DND-41 (cell line): Measurements from ENCODE around the gene DDO.

ENCODE experiments used
- ATAC-seq: fragments of 200-7000 bp; cut with Tn5 transposase; 3 replicates; pipeline ENCODE4 v1.9.1; 2021; ENCODE audit warnings: low read depth; ENCODE audit not compliant: insufficient read depth
- DNase-seq: peaks from one replicate; pipeline ENCODE4 v3.0.0-alpha.2; 2020
- H2AFZ ChIP-seq: 2 replicates; pipeline ENCODE4 v1.6.0; 2012; ENCODE audit warnings: low read depth, low read length
- H3K27ac ChIP-seq: 2 replicates; pipeline ENCODE4 v1.5.1; 2012; ENCODE audit warnings: low read length, inconsistent platforms
- H3K27me3 ChIP-seq: fragments of 200-600 bp; sonication (generic); 2 replicates; pipeline ENCODE4 v1.6.0; 2012; ENCODE audit warnings: low read length, mild to moderate bottlenecking, inconsistent platforms; ENCODE audit not compliant: insufficient read depth, poor library complexity
- H3K36me3 ChIP-seq: 2 replicates; pipeline ENCODE4 v1.5.1; 2012; ENCODE audit warnings: low read length, inconsistent platforms; ENCODE audit not compliant: insufficient read depth
- H3K4me1 ChIP-seq: 2 replicates; pipeline ENCODE4 v1.5.1; 2012; ENCODE audit warnings: mild to moderate bottlenecking, low read length; ENCODE audit not compliant: insufficient read depth
- H3K4me2 ChIP-seq: 2 replicates; pipeline ENCODE4 v1.6.0; 2012; ENCODE audit warnings: mild to moderate bottlenecking, moderate library complexity, low read length, inconsistent platforms; ENCODE audit not compliant: insufficient read depth
- H3K4me3 ChIP-seq, 2 experiments: fragments of 200-600 bp in 1 of 2; shearing (Covaris generic) in 1 of 2; 2 replicates each; pipeline ENCODE4 v1.5.1; 2012 to 2016; ENCODE audit warnings: inconsistent platforms in 2 of 2, low read length in 2 of 2, mild to moderate bottlenecking in 2 of 2, low read depth in 1 of 2, moderate library complexity in 1 of 2
- H3K79me2 ChIP-seq: 2 replicates; pipeline ENCODE4 v1.6.0; 2012; ENCODE audit warnings: low read length, inconsistent platforms; ENCODE audit not compliant: insufficient read depth
- H3K9ac ChIP-seq: 2 replicates; pipeline ENCODE4 v1.6.0; 2012; ENCODE audit warnings: low read depth, mild to moderate bottlenecking, inconsistent platforms, low read length, moderate library complexity
- H3K9me3 ChIP-seq: 2 replicates; pipeline ENCODE4 v1.5.1; 2012; ENCODE audit warnings: low read length, moderate library complexity, mild to moderate bottlenecking, inconsistent platforms; ENCODE audit not compliant: insufficient read depth, severe bottlenecking
- H4K20me1 ChIP-seq: 2 replicates; pipeline ENCODE4 v1.6.0; 2012; ENCODE audit warnings: low read length; ENCODE audit not compliant: insufficient read depth
- EZH2 ChIP-seq: IDR thresholded peaks from 3 replicates; pipeline ENCODE4 v1.6.1; 2012; ENCODE audit warnings: borderline replicate concordance, low read depth, mild to moderate bottlenecking, moderate library complexity, low read length, inconsistent platforms; ENCODE audit not compliant: severe bottlenecking
- TF ChIP-seq, protein P1 (sequence below): IDR thresholded peaks from 2 replicates; pipeline ENCODE4 v1.5.1; 2012; ENCODE audit warnings: borderline replicate concordance, low read length, moderate library complexity, mild to moderate bottlenecking; ENCODE audit not compliant: poor library complexity, severe bottlenecking; ENCODE audit errors: extremely low read depth

The DDO gene

DNA sequence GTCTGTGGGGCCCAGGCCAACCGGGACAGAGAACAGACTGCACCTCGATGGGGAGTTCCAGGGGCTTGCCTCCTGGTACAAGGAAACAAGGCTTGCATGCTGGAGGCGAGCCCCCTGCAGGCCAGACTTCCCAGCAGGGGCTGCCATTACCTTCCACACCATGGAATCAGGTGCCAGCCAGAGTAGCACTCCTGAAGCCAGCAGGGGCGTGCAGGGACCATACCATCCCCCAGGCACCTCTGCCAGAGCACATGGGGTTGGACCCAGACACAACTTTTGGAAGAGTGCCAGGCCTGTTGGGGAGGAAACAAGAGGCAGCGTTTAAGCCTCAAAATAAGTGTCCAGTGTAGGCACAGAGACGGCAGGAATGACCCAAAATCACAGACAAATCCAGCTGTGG, 6.5 kb downstream of the DDO start:
- H2AFZ ChIP-seq: no peak overlapping the region
- ATAC-seq: no peak
- no peaks in the 10 kb centered on the region for H4K20me1 ChIP-seq
- DNase-seq: no peak
- H3K27me3 ChIP-seq: no peaks in the 10 kb centered on the region
- H3K9me3 ChIP-seq: no peaks in the 10 kb centered on the region
- no peaks in the 10 kb centered on the region for H3K79me2 ChIP-seq
- no peak overlapping the region for H3K4me2 ChIP-seq
- TF ChIP-seq EZH2: no peak
- TF ChIP-seq, protein P1, sequence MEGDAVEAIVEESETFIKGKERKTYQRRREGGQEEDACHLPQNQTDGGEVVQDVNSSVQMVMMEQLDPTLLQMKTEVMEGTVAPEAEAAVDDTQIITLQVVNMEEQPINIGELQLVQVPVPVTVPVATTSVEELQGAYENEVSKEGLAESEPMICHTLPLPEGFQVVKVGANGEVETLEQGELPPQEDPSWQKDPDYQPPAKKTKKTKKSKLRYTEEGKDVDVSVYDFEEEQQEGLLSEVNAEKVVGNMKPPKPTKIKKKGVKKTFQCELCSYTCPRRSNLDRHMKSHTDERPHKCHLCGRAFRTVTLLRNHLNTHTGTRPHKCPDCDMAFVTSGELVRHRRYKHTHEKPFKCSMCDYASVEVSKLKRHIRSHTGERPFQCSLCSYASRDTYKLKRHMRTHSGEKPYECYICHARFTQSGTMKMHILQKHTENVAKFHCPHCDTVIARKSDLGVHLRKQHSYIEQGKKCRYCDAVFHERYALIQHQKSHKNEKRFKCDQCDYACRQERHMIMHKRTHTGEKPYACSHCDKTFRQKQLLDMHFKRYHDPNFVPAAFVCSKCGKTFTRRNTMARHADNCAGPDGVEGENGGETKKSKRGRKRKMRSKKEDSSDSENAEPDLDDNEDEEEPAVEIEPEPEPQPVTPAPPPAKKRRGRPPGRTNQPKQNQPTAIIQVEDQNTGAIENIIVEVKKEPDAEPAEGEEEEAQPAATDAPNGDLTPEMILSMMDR: no peak
- H3K27ac ChIP-seq: no peak overlapping the region
- no peaks in the 10 kb centered on the region for H3K36me3 ChIP-seq
- H3K4me1 ChIP-seq: no peaks in the 10 kb centered on the region
- no peak overlapping the region for H3K4me3 ChIP-seq
- H3K9ac ChIP-seq: no peak overlapping the region

GRCh38 chr6:110404607-110405006, 10.8 kb downstream of the DDO start:
- ATAC-seq (no peak), DNase-seq (no peak)
- TF ChIP-seq EZH2: no peak
- TF ChIP-seq, protein P1: no peak
- Histone ChIP-seq H3K4me3 (no peak overlapping the region), H2AFZ (no peak overlapping the region), H3K9me3 (no peaks in the 10 kb centered on the region), H3K27ac (no peak overlapping the region), H4K20me1 (no peaks in the 10 kb centered on the region), H3K27me3 (no peaks in the 10 kb centered on the region), H3K9ac (no peak overlapping the region), H3K36me3 (no peaks in the 10 kb centered on the region), H3K4me2 (no peak overlapping the region), H3K79me2 (no peaks in the 10 kb centered on the region), H3K4me1 (no peaks in the 10 kb centered on the region)

DNA sequence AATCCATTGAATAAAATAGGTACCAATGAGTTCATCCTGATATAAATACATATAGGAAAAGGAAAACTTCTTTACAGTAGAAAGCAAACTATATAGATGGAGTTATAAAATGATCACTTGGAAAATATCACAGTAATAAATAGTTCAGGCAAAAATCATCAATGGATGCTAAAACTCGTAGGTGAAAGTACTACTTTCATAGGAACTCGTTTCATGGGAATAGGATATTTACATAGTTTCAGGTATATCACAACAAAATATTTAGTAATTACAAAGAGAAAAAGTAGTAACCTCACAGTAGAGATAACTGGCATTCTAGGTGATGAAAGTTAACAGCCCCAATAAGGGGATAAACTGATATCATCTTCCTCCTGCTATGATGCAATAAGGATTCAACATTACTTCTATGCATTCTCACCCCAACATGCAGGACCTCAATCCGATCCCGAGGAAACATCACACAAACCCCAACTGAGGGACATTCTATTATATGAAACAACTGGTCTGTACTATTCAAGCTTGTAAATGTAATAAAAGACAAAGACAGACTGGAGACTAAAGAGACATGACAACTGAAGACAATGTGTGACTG, 13.7 kb downstream of the DDO start:
- H3K9ac ChIP-seq: no peak overlapping the region
- H2AFZ ChIP-seq: no peak overlapping the region
- ATAC-seq: no peak
- no peak for DNase-seq
- H3K4me2 ChIP-seq: no peak overlapping the region
- H4K20me1 ChIP-seq: no peaks in the 10 kb centered on the region
- no peak overlapping the region for H3K4me3 ChIP-seq
- no peaks in the 10 kb centered on the region for H3K36me3 ChIP-seq
- H3K27me3 ChIP-seq: no peaks in the 10 kb centered on the region
- H3K79me2 ChIP-seq: no peaks in the 10 kb centered on the region
- no peak overlapping the region for H3K27ac ChIP-seq
- H3K9me3 ChIP-seq: no peaks in the 10 kb centered on the region
- no peaks in the 10 kb centered on the region for H3K4me1 ChIP-seq
- TF ChIP-seq EZH2: no peak
- TF ChIP-seq, protein P1: no peak
